Nephron (organoid): ENCODE data around the gene GPR142.

ENCODE experiments used
- H3K27ac Mint-ChIP-seq, 3 experiments: 2 replicates each; pipeline ENCODE4 v1.8.0; 2020; ENCODE audit warnings: mixed read lengths in 3 of 3, mild to moderate bottlenecking in 2 of 3, moderate library complexity in 1 of 3
- H3K27me3 Mint-ChIP-seq: 2 replicates; pipeline ENCODE4 v1.8.0; 2021; ENCODE audit warnings: low read depth, mild to moderate bottlenecking, moderate library complexity, mixed read lengths
- H3K36me3 Mint-ChIP-seq: 2 replicates; pipeline ENCODE4 v1.8.0; 2020; ENCODE audit warnings: low read depth, mixed read lengths
- H3K4me1 Mint-ChIP-seq: 2 replicates; pipeline ENCODE4 v1.8.0; 2020; ENCODE audit warnings: mixed read lengths
- H3K4me3 Mint-ChIP-seq, 3 experiments: 2 replicates each; pipeline ENCODE4 v1.8.0; 2020; ENCODE audit warnings: mild to moderate bottlenecking in 3 of 3, mixed read lengths in 3 of 3, moderate library complexity in 2 of 3
- H3K9me3 Mint-ChIP-seq: 2 replicates; pipeline ENCODE4 v1.8.0; 2020; ENCODE audit warnings: mixed read lengths
- TF ChIP-seq, protein P1 (sequence below), 3 experiments: fragments of 200-600 bp; sonication (generic); IDR thresholded peaks; one replicate each; pipeline ENCODE4 v1.5.0; 2021; ENCODE audit warnings: antibody characterized with exemption in 3 of 3; ENCODE audit not compliant: unreplicated experiment in 3 of 3

Gene GPR142

DNA sequence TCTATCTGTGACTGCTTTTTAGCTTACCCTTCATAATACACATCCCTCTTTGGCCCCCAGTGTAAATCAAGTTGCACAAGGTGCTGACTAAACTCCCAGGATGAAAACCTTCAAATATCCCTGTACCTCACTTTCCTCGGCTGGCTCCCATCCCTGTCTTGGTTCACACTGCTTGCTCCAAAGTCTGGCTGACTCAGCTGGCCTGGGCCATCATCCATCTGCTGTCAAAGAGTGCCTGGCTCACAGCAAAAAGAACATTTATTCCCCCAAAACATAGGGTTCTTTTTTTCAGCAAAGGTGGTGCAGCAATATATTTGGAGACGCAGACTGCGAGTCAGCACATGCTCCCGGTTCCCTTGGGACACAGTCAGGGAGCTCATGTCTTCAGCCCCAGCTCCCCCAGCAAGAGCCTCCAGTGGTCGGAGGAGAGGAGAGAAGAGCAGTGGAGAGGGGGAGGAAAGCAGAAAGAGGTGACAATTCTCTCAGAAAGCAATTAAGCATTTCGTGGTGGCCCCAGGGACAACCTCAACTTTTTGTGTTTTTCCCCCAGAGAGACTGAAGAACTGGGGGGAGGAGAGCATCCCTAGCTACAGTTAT, 26.1 kb downstream of the GPR142 start:
- TF ChIP-seq, protein P1, sequence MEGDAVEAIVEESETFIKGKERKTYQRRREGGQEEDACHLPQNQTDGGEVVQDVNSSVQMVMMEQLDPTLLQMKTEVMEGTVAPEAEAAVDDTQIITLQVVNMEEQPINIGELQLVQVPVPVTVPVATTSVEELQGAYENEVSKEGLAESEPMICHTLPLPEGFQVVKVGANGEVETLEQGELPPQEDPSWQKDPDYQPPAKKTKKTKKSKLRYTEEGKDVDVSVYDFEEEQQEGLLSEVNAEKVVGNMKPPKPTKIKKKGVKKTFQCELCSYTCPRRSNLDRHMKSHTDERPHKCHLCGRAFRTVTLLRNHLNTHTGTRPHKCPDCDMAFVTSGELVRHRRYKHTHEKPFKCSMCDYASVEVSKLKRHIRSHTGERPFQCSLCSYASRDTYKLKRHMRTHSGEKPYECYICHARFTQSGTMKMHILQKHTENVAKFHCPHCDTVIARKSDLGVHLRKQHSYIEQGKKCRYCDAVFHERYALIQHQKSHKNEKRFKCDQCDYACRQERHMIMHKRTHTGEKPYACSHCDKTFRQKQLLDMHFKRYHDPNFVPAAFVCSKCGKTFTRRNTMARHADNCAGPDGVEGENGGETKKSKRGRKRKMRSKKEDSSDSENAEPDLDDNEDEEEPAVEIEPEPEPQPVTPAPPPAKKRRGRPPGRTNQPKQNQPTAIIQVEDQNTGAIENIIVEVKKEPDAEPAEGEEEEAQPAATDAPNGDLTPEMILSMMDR (IDR thresholded peaks at IDR 0.05; ENCODE audit: unreplicated experiment in 3 of 3) = no peak
- Mint-ChIP-seq H3K4me1 (peaks cover 38% of the 10 kb centered on the region), H3K36me3 (no peaks in the 10 kb centered on the region), H3K27ac (peak overlapping the region in 2 of 3 experiments; percentile 15 to 41), H3K4me3 (no peak overlapping the region), H3K9me3 (peaks cover 2% of the 10 kb centered on the region), H3K27me3 (peaks cover 5% of the 10 kb centered on the region)

DNA sequence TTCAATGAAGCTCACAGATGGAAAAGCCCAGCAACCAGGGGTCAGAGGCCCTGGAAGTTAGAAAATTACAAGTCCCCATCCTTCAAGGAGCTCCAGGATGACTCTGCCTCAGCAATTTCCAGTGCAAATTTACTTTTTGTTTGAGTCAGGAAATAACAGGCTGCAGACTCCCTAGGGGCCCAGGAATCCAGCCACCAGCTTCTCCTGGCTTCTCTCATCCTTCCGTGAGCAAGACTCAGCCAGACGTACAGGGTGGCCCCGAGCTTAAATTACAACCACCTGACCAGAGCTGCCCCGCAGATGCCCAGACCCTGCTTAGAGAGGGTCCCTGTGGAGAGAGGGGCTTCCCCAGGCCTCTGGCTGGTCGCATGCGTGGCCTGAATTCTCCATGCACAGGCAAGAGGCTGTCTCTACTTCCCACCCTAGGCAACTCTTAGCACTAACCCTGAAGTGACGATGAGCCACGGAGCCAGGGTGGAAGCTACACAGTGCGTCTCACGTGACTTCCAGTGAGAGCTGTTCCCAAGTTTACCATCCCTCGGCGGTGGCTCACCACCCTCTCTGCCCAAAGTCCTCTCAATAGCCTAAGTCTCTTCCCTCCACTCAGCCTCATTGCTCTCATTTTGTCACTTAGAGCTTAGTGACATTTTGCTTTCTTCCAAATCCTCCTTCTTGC, 27.1 kb downstream of the GPR142 start:
- H3K9me3 Mint-ChIP-seq = peaks cover 2% of the 10 kb centered on the region
- H3K4me1 Mint-ChIP-seq = peaks cover 38% of the 10 kb centered on the region
- no peak overlapping the region for H3K27ac Mint-ChIP-seq
- TF ChIP-seq, protein P1 (IDR thresholded peaks at IDR 0.05; ENCODE audit: unreplicated experiment in 3 of 3) = no peak
- H3K36me3 Mint-ChIP-seq = no peaks in the 10 kb centered on the region
- peaks cover 5% of the 10 kb centered on the region for H3K27me3 Mint-ChIP-seq
- no peak overlapping the region for H3K4me3 Mint-ChIP-seq

DNA sequence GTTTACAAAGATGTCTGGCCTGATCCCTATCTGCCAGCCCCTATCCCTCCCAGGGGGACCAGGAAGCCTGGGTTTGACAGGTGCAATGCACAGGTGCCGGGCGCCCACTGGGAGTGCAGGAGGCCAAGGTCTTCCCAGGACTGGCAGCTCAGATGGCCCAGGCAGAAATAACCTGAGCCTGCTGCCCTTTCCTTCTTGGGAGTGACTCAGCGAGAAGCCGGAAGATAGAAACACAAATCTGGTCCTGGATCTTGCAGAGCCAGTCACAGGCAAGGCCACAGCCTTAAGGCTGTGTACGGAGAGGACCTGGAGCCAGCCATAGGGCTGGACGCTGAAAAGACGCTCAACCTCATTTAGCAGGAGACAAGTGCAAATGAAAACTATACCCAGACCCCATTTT, 27.7 kb downstream of the GPR142 start:
- no peak overlapping the region for H3K4me3 Mint-ChIP-seq
- TF ChIP-seq, protein P1 (IDR thresholded peaks at IDR 0.05; ENCODE audit: unreplicated experiment in 3 of 3) = no peak
- H3K27me3 Mint-ChIP-seq = peaks cover 5% of the 10 kb centered on the region
- no peak overlapping the region for H3K27ac Mint-ChIP-seq
- peaks cover 38% of the 10 kb centered on the region for H3K4me1 Mint-ChIP-seq
- H3K36me3 Mint-ChIP-seq = no peaks in the 10 kb centered on the region
- H3K9me3 Mint-ChIP-seq = peaks cover 2% of the 10 kb centered on the region

DNA sequence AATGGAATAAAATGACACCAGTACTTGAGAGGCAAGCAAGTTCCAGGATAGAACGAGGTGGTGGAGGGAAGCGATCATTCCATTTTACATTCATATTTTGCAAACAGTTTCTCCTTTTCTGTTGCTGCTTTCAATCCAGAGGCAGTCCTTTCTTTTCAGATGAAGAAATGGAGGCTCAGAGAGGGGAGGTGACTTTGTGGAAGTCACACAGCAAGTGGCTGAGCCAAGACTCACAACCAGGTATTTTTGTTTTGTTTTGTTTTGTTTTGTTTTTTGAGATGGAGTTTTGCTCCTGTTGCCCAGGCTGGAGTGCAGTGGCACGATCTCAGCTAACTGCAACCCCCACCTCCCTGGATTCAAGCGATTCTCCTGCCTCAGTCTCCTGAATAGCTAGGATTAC, 29.3 kb downstream of the GPR142 start:
- Mint-ChIP-seq H3K27me3 (peaks cover 5% of the 10 kb centered on the region), H3K9me3 (peaks cover 2% of the 10 kb centered on the region), H3K4me1 (peaks cover 30% of the 10 kb centered on the region), H3K36me3 (no peaks in the 10 kb centered on the region), H3K27ac (no peak overlapping the region), H3K4me3 (no peak overlapping the region)
- TF ChIP-seq, protein P1 (IDR thresholded peaks at IDR 0.05; ENCODE audit: unreplicated experiment in 3 of 3) = no peak

DNA sequence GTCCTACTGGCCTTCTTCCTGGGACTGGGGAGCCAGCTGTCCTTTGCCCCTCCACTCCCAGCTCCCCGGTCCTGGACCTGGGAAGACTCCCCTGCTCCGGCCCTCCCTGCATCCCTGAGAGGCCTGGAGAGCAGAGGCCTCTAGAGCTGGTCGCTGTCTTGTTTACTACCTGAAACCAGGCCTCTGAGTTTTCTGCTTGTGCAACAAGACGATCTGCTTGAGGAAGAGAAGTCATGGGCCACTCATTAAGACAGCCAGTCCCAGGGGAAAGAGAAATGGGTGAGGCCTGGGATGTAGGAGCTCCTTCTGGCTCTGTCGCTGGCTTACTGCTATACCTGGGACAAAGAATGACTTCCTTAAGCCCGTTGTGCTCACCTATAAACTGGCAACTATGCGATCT, 34.7 kb downstream of the GPR142 start:
- Mint-ChIP-seq H3K27ac (no peak overlapping the region), H3K4me3 (no peak overlapping the region)
- TF ChIP-seq, protein P1 (IDR thresholded peaks at IDR 0.05; ENCODE audit: unreplicated experiment in 3 of 3) = no peak

More for the DNA sequence above, 34.7 kb downstream of the GPR142 start:
- no peaks in the 10 kb centered on the region for H3K9me3 Mint-ChIP-seq
- H3K36me3 Mint-ChIP-seq = no peaks in the 10 kb centered on the region
- H3K4me1 Mint-ChIP-seq = no peaks in the 10 kb centered on the region
- H3K27me3 Mint-ChIP-seq = no peaks in the 10 kb centered on the region
